Esophagus muscularis mucosa (tissue), 3 donors: ENCODE results near the gene WDR20.

ENCODE experiments used
- POLR2A ChIP-seq: fragments of 450-650 bp; IDR thresholded peaks from one replicate; pipeline ENCODE4 v1.6.1; 2017; ENCODE audit warnings: antibody characterized with exemption, moderate library complexity, mild to moderate bottlenecking, low read depth
- POLR2AphosphoS5 ChIP-seq, 2 donors: sonication (generic); formaldehyde crosslinking; IDR thresholded peaks; one replicate each; pipeline ENCODE4 v1.6.1; 2017; ENCODE audit warnings: antibody characterized with exemption in 2 of 2
- TF ChIP-seq, protein P1 (sequence below), 3 experiments: fragments of 200-600 bp in 2 of 3; fragments of 450-650 bp in 1 of 3; sonication (generic) in 2 of 3; IDR thresholded peaks; one replicate each; pipeline ENCODE4 v1.5.1; 2017 to 2019; ENCODE audit warnings: antibody characterized with exemption in 3 of 3, mild to moderate bottlenecking in 2 of 3, moderate library complexity in 1 of 3

DNA sequence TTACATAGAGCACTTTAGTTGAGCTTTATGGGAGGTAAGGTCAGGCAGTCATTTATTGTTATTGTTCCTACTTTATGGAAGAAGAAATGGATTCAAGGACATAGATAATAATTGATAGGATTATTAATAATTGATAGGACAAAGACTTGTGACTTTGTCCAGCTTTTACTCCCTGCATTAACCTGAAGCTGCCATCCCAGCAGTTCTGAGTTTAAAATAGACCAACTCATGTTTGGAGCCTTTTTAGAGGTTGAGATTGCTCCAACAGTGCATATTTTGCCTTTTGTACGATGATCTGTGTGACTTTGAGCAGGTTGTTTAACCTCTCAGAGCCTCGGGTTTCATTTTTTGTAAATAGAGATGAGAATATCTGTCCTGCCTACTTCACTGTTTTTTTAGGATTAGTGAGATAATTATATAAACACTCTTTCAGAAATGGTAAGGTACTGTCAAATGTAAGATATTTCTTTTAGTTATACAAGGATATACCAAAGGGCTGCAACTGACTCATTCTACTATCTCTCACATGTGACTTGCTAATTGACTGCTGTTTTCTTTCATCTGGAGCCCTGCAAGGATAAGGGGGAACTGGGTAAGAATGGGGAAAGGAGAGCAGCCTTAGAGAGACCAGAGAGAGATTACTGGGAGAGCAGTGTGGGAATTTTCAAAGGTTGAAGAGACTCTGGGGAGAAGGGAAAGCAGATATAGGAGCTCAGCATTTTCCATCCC is 15.3 kb downstream of the WDR20 start:
- TF ChIP-seq POLR2A (no peak), POLR2AphosphoS5 (IDR thresholded peaks at IDR 0.05) (no peak)
- TF ChIP-seq, protein P1, sequence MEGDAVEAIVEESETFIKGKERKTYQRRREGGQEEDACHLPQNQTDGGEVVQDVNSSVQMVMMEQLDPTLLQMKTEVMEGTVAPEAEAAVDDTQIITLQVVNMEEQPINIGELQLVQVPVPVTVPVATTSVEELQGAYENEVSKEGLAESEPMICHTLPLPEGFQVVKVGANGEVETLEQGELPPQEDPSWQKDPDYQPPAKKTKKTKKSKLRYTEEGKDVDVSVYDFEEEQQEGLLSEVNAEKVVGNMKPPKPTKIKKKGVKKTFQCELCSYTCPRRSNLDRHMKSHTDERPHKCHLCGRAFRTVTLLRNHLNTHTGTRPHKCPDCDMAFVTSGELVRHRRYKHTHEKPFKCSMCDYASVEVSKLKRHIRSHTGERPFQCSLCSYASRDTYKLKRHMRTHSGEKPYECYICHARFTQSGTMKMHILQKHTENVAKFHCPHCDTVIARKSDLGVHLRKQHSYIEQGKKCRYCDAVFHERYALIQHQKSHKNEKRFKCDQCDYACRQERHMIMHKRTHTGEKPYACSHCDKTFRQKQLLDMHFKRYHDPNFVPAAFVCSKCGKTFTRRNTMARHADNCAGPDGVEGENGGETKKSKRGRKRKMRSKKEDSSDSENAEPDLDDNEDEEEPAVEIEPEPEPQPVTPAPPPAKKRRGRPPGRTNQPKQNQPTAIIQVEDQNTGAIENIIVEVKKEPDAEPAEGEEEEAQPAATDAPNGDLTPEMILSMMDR (IDR thresholded peaks at IDR 0.05), result no peak
